Thoracic aorta (tissue), 2 donors: Measurements from ENCODE around the gene MRNIP. TPM values are rescaled to one million over a fixed set of nuclear protein-coding genes. Genes with fewer than 3 reads are reported as not detected.

Experiments used
- ATAC-seq: fragments of 150-250 bp; one replicate; pipeline ENCODE4 v1.8.0; 2017; ENCODE audit warnings: low read depth; ENCODE audit not compliant: insufficient number of reproducible peaks, low FRiP score
- DNase-seq: peaks from one replicate; pipeline ENCODE4 v3.0.0-alpha.2; 2020; ENCODE audit warnings: low spot score
- H3K27ac ChIP-seq, 2 donors: fragments of 200-600 bp; sonication (generic); 1 replicate in 1 of 2; 2 replicates in 1 of 2; pipeline ENCODE4 v1.5.1; 2016; ENCODE audit warnings: mild to moderate bottlenecking in 2 of 2, moderate library complexity in 2 of 2
- H3K27me3 ChIP-seq: fragments of 200-600 bp; sonication (generic); replicated peaks from 2 replicates; pipeline ENCODE4 v1.6.0; 2016; ENCODE audit warnings: mild to moderate bottlenecking; ENCODE audit not compliant: insufficient read depth
- H3K36me3 ChIP-seq: fragments of 200-600 bp; sonication (generic); one replicate; pipeline ENCODE4 v1.5.1; 2016
- H3K4me1 ChIP-seq, 2 donors: fragments of 200-600 bp; sonication (generic); 1 replicate in 1 of 2; 2 replicates in 1 of 2; pipeline versions ENCODE4 v1.5.1 to v1.6.0; 2016; ENCODE audit warnings: low read depth in 2 of 2, mild to moderate bottlenecking in 1 of 2; ENCODE audit not compliant: control insufficient read depth in 1 of 2
- H3K4me3 ChIP-seq: fragments of 200-600 bp; sonication (generic); 2 replicates; pipeline ENCODE4 v1.5.1; 2016; ENCODE audit warnings: mild to moderate bottlenecking
- H3K9me3 ChIP-seq: fragments of 200-600 bp; sonication (generic); 2 replicates; pipeline ENCODE4 v1.5.1; 2016
- total RNA-seq, 2 donors: library from RNA; depleted of rRNA; stranded (reverse); fragments of >200 nt; gene quantifications; one replicate each; pipeline versions ENCODE4 v1.1.0 to v1.2.3, GENCODE V29; 2016
- TF ChIP-seq, protein P1 (sequence below): fragments of 200-600 bp; sonication (generic); IDR thresholded peaks from one replicate; pipeline ENCODE4 v1.5.1; 2019; ENCODE audit warnings: antibody characterized with exemption

MRNIP gene
- total RNA-seq, 2 donors from 2014 or later = 46.2 to 54.2 TPM

DNA sequence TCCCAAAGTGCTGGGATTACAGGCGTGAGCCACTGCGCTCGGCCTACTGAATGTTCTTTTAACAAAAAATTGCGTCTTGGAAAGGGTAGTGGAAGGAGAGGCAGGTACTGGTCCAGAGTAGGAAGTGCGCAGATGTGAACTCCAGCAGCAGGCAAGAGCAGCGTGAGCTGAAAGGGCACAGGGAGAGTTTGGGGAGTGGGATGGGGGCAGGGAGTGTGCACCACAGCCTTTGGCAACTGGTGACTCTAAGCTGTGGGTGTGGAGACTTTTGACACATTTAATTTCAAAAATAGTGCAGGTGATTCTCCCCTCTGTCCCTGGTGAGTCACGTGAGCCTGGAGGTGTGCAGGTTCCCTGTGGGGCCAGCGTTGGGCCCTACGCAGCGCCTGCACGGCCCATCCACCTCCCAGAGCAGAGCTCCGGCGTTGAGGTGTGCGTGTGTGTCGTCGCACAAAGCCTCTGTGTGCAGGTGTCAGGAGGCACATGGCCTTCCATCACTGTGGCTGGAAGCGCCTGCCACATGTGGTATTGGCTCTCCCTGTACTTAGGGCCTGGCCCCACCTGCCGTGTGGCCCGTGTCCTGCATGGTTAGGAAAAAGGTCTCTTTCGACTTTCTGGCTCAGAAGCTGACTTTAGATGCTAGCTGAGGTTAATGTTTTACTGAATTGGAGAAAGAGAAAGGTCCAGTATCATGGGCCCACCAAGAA, 26.4 kb downstream of the MRNIP start:
- no peak overlapping the region for H3K27ac ChIP-seq
- DNase-seq (no peak), ATAC-seq (no peak)
- no peaks in the 10 kb centered on the region for H3K27me3 ChIP-seq
- no peaks in the 10 kb centered on the region for H3K9me3 ChIP-seq
- TF ChIP-seq, protein P1, sequence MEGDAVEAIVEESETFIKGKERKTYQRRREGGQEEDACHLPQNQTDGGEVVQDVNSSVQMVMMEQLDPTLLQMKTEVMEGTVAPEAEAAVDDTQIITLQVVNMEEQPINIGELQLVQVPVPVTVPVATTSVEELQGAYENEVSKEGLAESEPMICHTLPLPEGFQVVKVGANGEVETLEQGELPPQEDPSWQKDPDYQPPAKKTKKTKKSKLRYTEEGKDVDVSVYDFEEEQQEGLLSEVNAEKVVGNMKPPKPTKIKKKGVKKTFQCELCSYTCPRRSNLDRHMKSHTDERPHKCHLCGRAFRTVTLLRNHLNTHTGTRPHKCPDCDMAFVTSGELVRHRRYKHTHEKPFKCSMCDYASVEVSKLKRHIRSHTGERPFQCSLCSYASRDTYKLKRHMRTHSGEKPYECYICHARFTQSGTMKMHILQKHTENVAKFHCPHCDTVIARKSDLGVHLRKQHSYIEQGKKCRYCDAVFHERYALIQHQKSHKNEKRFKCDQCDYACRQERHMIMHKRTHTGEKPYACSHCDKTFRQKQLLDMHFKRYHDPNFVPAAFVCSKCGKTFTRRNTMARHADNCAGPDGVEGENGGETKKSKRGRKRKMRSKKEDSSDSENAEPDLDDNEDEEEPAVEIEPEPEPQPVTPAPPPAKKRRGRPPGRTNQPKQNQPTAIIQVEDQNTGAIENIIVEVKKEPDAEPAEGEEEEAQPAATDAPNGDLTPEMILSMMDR = no peak
- H3K36me3 ChIP-seq = peaks cover 79% of the 10 kb centered on the region
- no peak overlapping the region for H3K4me3 ChIP-seq
- peaks cover 3 to 18% of the 10 kb centered on the region in 2 donors for H3K4me1 ChIP-seq

DNA sequence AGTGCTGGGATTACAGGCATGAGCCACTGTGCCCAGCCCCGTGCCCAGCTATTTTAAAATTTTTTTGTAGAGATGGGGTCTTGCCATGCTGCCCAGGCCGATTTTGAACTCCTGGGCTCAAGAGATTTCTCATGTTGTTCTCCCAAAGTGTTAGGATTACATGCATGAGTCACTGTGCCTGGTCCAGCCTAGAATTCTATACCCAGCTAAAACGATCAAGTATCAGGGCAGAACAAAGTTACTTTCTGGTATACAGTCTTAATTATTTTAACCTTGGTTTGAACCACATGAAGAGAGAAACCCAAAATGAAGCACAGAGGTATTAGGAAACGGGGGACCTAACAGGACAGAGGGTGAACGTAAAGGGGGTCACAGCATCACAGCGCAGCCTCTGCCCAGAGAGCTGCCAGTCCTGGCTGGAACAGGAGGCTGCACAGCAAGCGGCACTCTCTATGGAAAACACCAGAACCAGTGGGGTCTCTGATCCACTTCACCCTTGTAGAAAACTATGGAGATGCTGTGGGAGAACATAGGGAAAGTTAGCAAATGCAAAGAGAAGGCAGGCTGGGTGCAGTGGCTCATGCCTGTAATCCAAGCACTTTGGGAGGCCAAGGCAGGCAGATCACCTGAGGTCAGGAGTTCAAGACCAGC, 27.7 kb downstream of the MRNIP start:
- H3K36me3 ChIP-seq = peaks cover 81% of the 10 kb centered on the region
- DNase-seq (no peak), ATAC-seq (no peak)
- H3K9me3 ChIP-seq = no peaks in the 10 kb centered on the region
- TF ChIP-seq, protein P1 = no peak
- peaks cover 3 to 29% of the 10 kb centered on the region in 2 donors for H3K4me1 ChIP-seq
- no peak overlapping the region for H3K4me3 ChIP-seq
- no peak overlapping the region for H3K27ac ChIP-seq
- no peaks in the 10 kb centered on the region for H3K27me3 ChIP-seq

DNA sequence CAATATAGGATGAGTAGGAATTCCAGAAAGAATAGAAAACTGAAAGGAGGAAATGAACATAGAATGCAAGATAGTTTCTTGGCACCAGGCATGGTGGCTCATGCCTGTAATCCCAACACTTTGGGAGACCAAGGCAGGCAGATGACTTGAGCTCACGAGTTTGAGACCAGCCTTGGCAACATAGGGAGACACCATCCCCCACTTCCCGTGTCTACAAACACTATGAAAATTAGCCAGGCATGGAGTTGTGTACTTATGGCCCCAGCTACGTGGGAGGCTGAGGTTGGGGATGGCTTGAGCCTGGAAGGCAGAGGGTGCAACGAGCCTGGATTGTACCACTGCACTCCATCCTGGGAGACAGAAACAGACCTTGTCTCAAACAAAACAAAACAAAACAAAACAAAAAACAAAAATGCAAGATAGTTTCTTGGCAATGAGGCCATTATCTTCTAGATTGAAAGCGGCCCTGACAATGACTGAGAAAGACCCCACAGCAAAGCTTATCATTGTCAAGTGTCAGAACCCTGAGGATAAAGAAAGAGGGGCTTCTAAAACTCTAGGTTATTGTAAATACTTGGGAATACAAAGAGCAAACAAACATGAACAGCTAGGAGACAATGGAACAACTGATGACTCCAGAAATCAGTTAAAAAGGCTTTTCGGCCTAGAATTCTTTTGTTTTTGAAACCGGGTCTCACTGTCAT, 28.7 kb downstream of the MRNIP start:
- H3K4me3 ChIP-seq = no peak overlapping the region
- H3K27me3 ChIP-seq = no peaks in the 10 kb centered on the region
- ATAC-seq = no peak
- peaks cover 6 to 39% of the 10 kb centered on the region in 2 donors for H3K4me1 ChIP-seq
- peaks cover 85% of the 10 kb centered on the region for H3K36me3 ChIP-seq
- no peaks in the 10 kb centered on the region for H3K9me3 ChIP-seq
- TF ChIP-seq, protein P1 = no peak
- DNase-seq = no peak
- no peak overlapping the region for H3K27ac ChIP-seq

DNA sequence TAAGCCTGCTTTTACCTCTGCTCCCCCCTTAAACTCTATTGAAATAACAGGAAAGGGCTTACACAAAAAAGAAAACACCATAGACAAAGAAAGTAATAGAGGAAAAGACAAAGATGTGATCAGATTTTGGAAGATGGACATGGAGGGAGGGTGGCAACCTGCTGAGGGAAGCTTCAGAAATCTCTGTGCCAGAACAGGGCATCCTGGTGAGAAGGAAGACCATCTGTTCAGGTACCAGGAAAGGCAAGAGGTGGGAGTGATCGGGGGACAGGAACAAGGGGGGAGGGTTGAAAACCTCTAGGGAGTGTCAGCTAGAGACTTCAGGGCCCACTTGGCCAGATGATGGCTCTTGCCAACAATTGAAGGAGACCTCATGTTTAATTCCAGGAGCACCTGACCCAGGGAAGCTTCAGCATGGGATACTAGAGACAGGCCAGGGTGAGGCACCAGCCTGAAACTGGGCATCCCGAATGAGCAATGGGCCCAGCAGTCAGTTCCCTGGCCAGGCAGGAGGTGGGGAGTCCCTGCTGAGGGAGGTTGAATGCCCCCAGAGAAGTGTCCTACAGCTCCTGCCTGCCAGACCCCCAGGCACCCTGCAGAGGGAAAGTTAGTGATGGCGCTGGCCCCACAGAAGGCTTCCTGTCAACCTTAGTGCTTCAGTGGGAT, 29.7 kb downstream of the MRNIP start:
- ATAC-seq = no peak
- peaks cover 94% of the 10 kb centered on the region for H3K36me3 ChIP-seq
- peaks cover 16 to 49% of the 10 kb centered on the region in 2 donors for H3K4me1 ChIP-seq

More for the DNA sequence above, 29.7 kb downstream of the MRNIP start:
- H3K27ac ChIP-seq = peak overlapping the region in 1 of 2 donors; percentile 22
- DNase-seq = no peak
- no peaks in the 10 kb centered on the region for H3K9me3 ChIP-seq
- H3K4me3 ChIP-seq = no peak overlapping the region
- TF ChIP-seq, protein P1 = no peak
- H3K27me3 ChIP-seq = no peaks in the 10 kb centered on the region
